ENCODE measurements around the gene MAP2K4. TPM values are rescaled to one million over a fixed set of nuclear protein-coding genes. Genes with fewer than 3 reads are reported as not detected.
"Not testable (repeated sequence)": the region's sequence is repeated elsewhere in the genome, so short reads cannot be mapped to it uniquely, and the experiment has no call there.

Gene MAP2K4
- total RNA-seq, 1 donor from 2014 or later = 61.9 TPM

GRCh38 chr17:12136646-12137045 is 116.0 kb downstream of the MAP2K4 start:
- Mint-ChIP-seq H3K4me3 (no peak overlapping the region), H3K9me3 (peaks cover 17% of the 10 kb centered on the region), H3K36me3 (peaks cover 59% of the 10 kb centered on the region), H3K27me3 (ENCODE audit: insufficient read depth, low read depth) (no peaks in the 10 kb centered on the region), H3K4me1 (no peaks in the 10 kb centered on the region), H3K27ac (no peak overlapping the region)
- H3F3A ChIP-seq (ENCODE audit: low read depth) = no peaks in the 10 kb centered on the region
- H3K9ac ChIP-seq = no peak overlapping the region
- no peaks in the 10 kb centered on the region for H3K4me1 ChIP-seq
- peaks cover 4% of the 10 kb centered on the region for H3K36me3 ChIP-seq
- no peak overlapping the region for H2AFZ ChIP-seq (replicated peaks)
- H4K20me1 ChIP-seq (ENCODE audit: low read depth) = no peaks in the 10 kb centered on the region
- DNase-seq (ENCODE audit: low spot score) = no peak
- H3K4me2 ChIP-seq = no peak overlapping the region
- no peaks in the 10 kb centered on the region for H3K9me3 ChIP-seq (ENCODE audit: low read depth)
- no peak overlapping the region for H3K27ac ChIP-seq
- H3K4me3 ChIP-seq = no peak overlapping the region
- no peaks in the 10 kb centered on the region for H3K27me3 ChIP-seq
- H3K79me2 ChIP-seq (ENCODE audit: low read depth) = no peaks in the 10 kb centered on the region
- TF ChIP-seq EZH2phosphoT487 (IDR thresholded peaks at IDR 0.05) (no peak), CTCF (IDR thresholded peaks at IDR 0.05) (no peak), EZH2 (IDR thresholded peaks at IDR 0.05) (no peak)

- no peak overlapping the region for H3K27ac Mint-ChIP-seq
- no peak for DNase-seq (ENCODE audit: low spot score)
- Histone ChIP-seq H3K27ac (no peak overlapping the region), H3K9me3 (ENCODE audit: low read depth) (no peaks in the 10 kb centered on the region), H3K4me1 (no peaks in the 10 kb centered on the region), H3K4me2 (no peak overlapping the region), H3K9ac (no peak overlapping the region), H3K27me3 (no peaks in the 10 kb centered on the region), H4K20me1 (ENCODE audit: low read depth) (no peaks in the 10 kb centered on the region), H2AFZ (replicated peaks) (no peak overlapping the region), H3K4me3 (no peak overlapping the region), H3K36me3 (peaks cover 4% of the 10 kb centered on the region), H3F3A (ENCODE audit: low read depth) (no peaks in the 10 kb centered on the region), H3K79me2 (ENCODE audit: low read depth) (no peaks in the 10 kb centered on the region)
- H3K4me3 Mint-ChIP-seq = no peak overlapping the region
- peaks cover under 1% of the 10 kb centered on the region for H3K27me3 Mint-ChIP-seq (ENCODE audit: insufficient read depth, low read depth)
- peaks cover 17% of the 10 kb centered on the region for H3K9me3 Mint-ChIP-seq
- no peak for TF ChIP-seq EZH2phosphoT487 (IDR thresholded peaks at IDR 0.05)
- TF ChIP-seq EZH2 (IDR thresholded peaks at IDR 0.05) = no peak
- TF ChIP-seq CTCF (IDR thresholded peaks at IDR 0.05) = no peak
- peaks cover 65% of the 10 kb centered on the region for H3K36me3 Mint-ChIP-seq
- no peaks in the 10 kb centered on the region for H3K4me1 Mint-ChIP-seq
Measured at GRCh38 chr17:12137859-12138258, 117.2 kb downstream of the MAP2K4 start.

- H3F3A ChIP-seq (ENCODE audit: low read depth) = no peaks in the 10 kb centered on the region
- H3K27me3 ChIP-seq = no peaks in the 10 kb centered on the region
- no peak overlapping the region for H3K4me3 Mint-ChIP-seq
- no peak overlapping the region for H3K9ac ChIP-seq
- TF ChIP-seq EZH2phosphoT487 (IDR thresholded peaks at IDR 0.05) = no peak
- TF ChIP-seq CTCF (IDR thresholded peaks at IDR 0.05) = no peak
- no peak for TF ChIP-seq EZH2 (IDR thresholded peaks at IDR 0.05)
- no peaks in the 10 kb centered on the region for H3K4me1 Mint-ChIP-seq
- no peaks in the 10 kb centered on the region for H4K20me1 ChIP-seq (ENCODE audit: low read depth)
- H3K4me3 ChIP-seq = no peak overlapping the region
- H3K27ac Mint-ChIP-seq = no peak overlapping the region
- no peaks in the 10 kb centered on the region for H3K79me2 ChIP-seq (ENCODE audit: low read depth)
- H3K36me3 Mint-ChIP-seq = peaks cover 68% of the 10 kb centered on the region
- H2AFZ ChIP-seq (replicated peaks) = no peak overlapping the region
- no peak overlapping the region for H3K27ac ChIP-seq
- H3K4me1 ChIP-seq = no peaks in the 10 kb centered on the region
- DNase-seq (ENCODE audit: low spot score) = no peak
- no peak overlapping the region for H3K4me2 ChIP-seq
- H3K9me3 ChIP-seq (ENCODE audit: low read depth) = no peaks in the 10 kb centered on the region
- H3K27me3 Mint-ChIP-seq (ENCODE audit: insufficient read depth, low read depth) = peaks cover 2% of the 10 kb centered on the region
- peaks cover 12% of the 10 kb centered on the region for H3K9me3 Mint-ChIP-seq
- H3K36me3 ChIP-seq = peaks cover 4% of the 10 kb centered on the region
Measured at GRCh38 chr17:12140685-12141084, 120.0 kb downstream of the MAP2K4 start.

GRCh38 chr17:12162187-12162586 is 141.5 kb downstream of the MAP2K4 start:
- not testable (repeated sequence) for H3K36me3 ChIP-seq; H3F3A ChIP-seq (ENCODE audit: low read depth); H3K27ac Mint-ChIP-seq; H3K4me2 ChIP-seq; H3K36me3 Mint-ChIP-seq; H2AFZ ChIP-seq (replicated peaks); H3K4me3 ChIP-seq; DNase-seq (ENCODE audit: low spot score); H3K9ac ChIP-seq; H3K9me3 ChIP-seq (ENCODE audit: low read depth); H3K4me1 ChIP-seq; H3K27me3 ChIP-seq; H3K79me2 ChIP-seq (ENCODE audit: low read depth); H4K20me1 ChIP-seq (ENCODE audit: low read depth); H3K9me3 Mint-ChIP-seq; H3K27me3 Mint-ChIP-seq (ENCODE audit: insufficient read depth, low read depth); H3K4me3 Mint-ChIP-seq; H3K27ac ChIP-seq; H3K4me1 Mint-ChIP-seq
